Stimulated activated CD8-positive, alpha-beta memory T cell treated with anti-CD3 and anti-CD28 coated beads, Interleukin-15, amount 100 ng/mL, for 1 hour (primary cell): Measurements from ENCODE around the gene TINCR.

Source experiments
- DNase-seq: peaks from one replicate; pipeline ENCODE4 v3.0.0-alpha.2; 2020; ENCODE audit warnings: low read depth

The TINCR gene

GRCh38 chr19:5512715-5513114 lies 55.0 kb downstream of the TINCR start:
- no peak for DNase-seq
